ENCODE results near the gene FAM241A. TPM values are rescaled to one million over a fixed set of nuclear protein-coding genes. Genes with fewer than 3 reads are reported as not detected.

Gene FAM241A
- polyA plus RNA-seq, 3 donors: 1.8 to 5.5 (median 4.8) TPM

GRCh38 chr4:112143781-112144180, 1.5 kb upstream of the FAM241A start:
- Mint-ChIP-seq H3K9me3 (peaks cover 0 to 2% (median 0%) of the 10 kb centered on the region in 7 donors), H3K27me3 (ENCODE audit: low read depth in 3 of 3) (peaks cover 0 to 5% (median 0%) of the 10 kb centered on the region in 3 donors), H3K4me1 (peaks cover 37% of the 10 kb centered on the region), H3K4me3 (no peak overlapping the region), H3K27ac (no peak overlapping the region), H3K36me3 (peaks cover 0 to 2% of the 10 kb centered on the region in 2 donors)
- no CpG with 5 or more reads among the region's 3 CpGs for WGBS (ENCODE audit: insufficient coverage)
- intact Hi-C loops (cut with micrococcal nuclease): loop anchor here in 1 of 2 donors (10.0 kb wide), 1 partner anchor 91 kb away; the partner anchor contains the start of gene AP1AR
- Histone ChIP-seq H3K27me3 (ENCODE audit: control insufficient read depth in 2 of 2, insufficient read depth in 2 of 2, low read length in 2 of 2) (no peaks in the 10 kb centered on the region), H3K79me2 (ENCODE audit: insufficient read depth, low read length) (peaks cover 24% of the 10 kb centered on the region), H3K4me1 (ENCODE audit: control insufficient read depth in 1 of 2, insufficient read depth in 2 of 2, low read length in 2 of 2) (peaks cover 16 to 32% of the 10 kb centered on the region in 2 donors), H3K27ac (ENCODE audit: low read depth in 1 of 2, low read length in 2 of 2) (no peak overlapping the region), H3K9ac (ENCODE audit: insufficient read depth, low read length, poor library complexity, severe bottlenecking) (no peak overlapping the region), H3K4me3 (replicated peaks in 1 of 3; ENCODE audit: low read depth in 2 of 3, low read length in 3 of 3) (no peak overlapping the region), H3K4me2 (replicated peaks; ENCODE audit: extremely low read depth, low read length, poor library complexity, severe bottlenecking) (no peak overlapping the region), H4K20me1 (ENCODE audit: insufficient read depth, low read length) (peaks cover 9% of the 10 kb centered on the region), H2AFZ (ENCODE audit: insufficient read depth, low read depth, low read length, poor library complexity, severe bottlenecking) (no peak overlapping the region), H3K9me3 (replicated peaks in 1 of 2; ENCODE audit: control insufficient read depth in 1 of 2, insufficient read depth in 1 of 2, low read length in 2 of 2) (no peaks in the 10 kb centered on the region), H3K36me3 (replicated peaks in 1 of 2; ENCODE audit: control insufficient read depth in 1 of 2, insufficient read depth in 2 of 2, low read length in 2 of 2) (no peaks in the 10 kb centered on the region)
- DNase-seq: no peak
- TF ChIP-seq CTCF (IDR thresholded peaks at IDR 0.05): no peak

GRCh38 chr4:112144546-112145325, 518 bp upstream of the FAM241A start:
- H3K36me3 ChIP-seq (replicated peaks in 1 of 2; ENCODE audit: control insufficient read depth in 1 of 2, insufficient read depth in 2 of 2, low read length in 2 of 2): no peaks in the 10 kb centered on the region
- TF ChIP-seq CTCF (IDR thresholded peaks at IDR 0.05): no peak
- peaks cover 0 to 5% (median 0%) of the 10 kb centered on the region in 3 donors for H3K27me3 Mint-ChIP-seq (ENCODE audit: low read depth in 3 of 3)
- H3K9ac ChIP-seq (ENCODE audit: insufficient read depth, low read length, poor library complexity, severe bottlenecking): peak overlapping the region; percentile 84
- intact Hi-C loops (cut with micrococcal nuclease): loop anchor here in 1 of 2 donors (10.0 kb wide), 1 partner anchor 90 kb away; the partner anchor contains the start of gene AP1AR
- peaks cover 0 to 2% of the 10 kb centered on the region in 2 donors for H3K36me3 Mint-ChIP-seq
- H3K9me3 Mint-ChIP-seq: peaks cover 0 to 2% (median 0%) of the 10 kb centered on the region in 7 donors
- H3K27ac ChIP-seq (ENCODE audit: low read depth in 1 of 2, low read length in 2 of 2): peak overlapping the region in 1 of 2 donors; percentile 93
- H3K4me3 ChIP-seq (replicated peaks in 1 of 3; ENCODE audit: low read depth in 2 of 3, low read length in 3 of 3): peak overlapping the region in 1 of 3 experiments; percentile 90
- peaks cover 33% of the 10 kb centered on the region for H3K79me2 ChIP-seq (ENCODE audit: insufficient read depth, low read length)
- H3K4me3 Mint-ChIP-seq: peak overlapping the region; percentile 68 to 81
- H3K27ac Mint-ChIP-seq: peak overlapping the region in 4 of 7 donors; percentile 6 to 74 (median 36)
- H3K9me3 ChIP-seq (replicated peaks in 1 of 2; ENCODE audit: control insufficient read depth in 1 of 2, insufficient read depth in 1 of 2, low read length in 2 of 2): no peaks in the 10 kb centered on the region
- no peak for DNase-seq
- peak overlapping the region; percentile 77 for H3K4me2 ChIP-seq (replicated peaks; ENCODE audit: extremely low read depth, low read length, poor library complexity, severe bottlenecking)
- H3K4me1 Mint-ChIP-seq: peaks cover 37% of the 10 kb centered on the region
- peaks cover 13% of the 10 kb centered on the region for H4K20me1 ChIP-seq (ENCODE audit: insufficient read depth, low read length)
- peaks cover 16 to 32% of the 10 kb centered on the region in 2 donors for H3K4me1 ChIP-seq (ENCODE audit: control insufficient read depth in 1 of 2, insufficient read depth in 2 of 2, low read length in 2 of 2)
- WGBS (ENCODE audit: insufficient coverage): 78% methylated on average over 8 of the region's 20 CpGs
- H3K27me3 ChIP-seq (ENCODE audit: control insufficient read depth in 2 of 2, insufficient read depth in 2 of 2, low read length in 2 of 2): no peaks in the 10 kb centered on the region
- H2AFZ ChIP-seq (ENCODE audit: insufficient read depth, low read depth, low read length, poor library complexity, severe bottlenecking): no peak overlapping the region

Measured in CD14-positive monocyte (primary cell).